Eye (tissue), 1 donor: ENCODE results near the gene C16orf89.

Source experiments
- DNase-seq: peaks from one replicate; pipeline ENCODE4 v3.0.0-alpha.2; 2015

Gene C16orf89

DNA sequence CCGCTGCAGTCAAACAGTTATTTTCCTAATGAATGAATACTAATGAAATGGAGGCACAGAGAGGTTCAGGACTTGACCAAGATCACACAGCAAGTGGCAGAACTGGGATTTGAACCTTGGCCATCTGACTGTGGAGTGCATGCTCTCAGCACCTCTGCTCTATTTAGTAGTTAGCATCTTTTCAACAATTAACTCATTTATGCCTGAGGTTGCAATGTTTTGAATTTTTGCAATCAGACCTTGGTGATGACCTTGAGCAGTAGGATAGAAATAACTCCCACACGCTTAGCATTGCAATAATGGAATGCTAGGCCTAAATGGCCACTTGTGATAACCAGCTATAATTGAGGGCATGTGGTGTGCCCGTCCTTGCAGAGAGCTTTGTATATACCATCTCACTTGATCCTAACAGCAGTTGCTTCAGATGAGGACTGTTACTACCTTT lies 63.0 kb downstream of the C16orf89 start:
- DNase-seq: no peak

DNA sequence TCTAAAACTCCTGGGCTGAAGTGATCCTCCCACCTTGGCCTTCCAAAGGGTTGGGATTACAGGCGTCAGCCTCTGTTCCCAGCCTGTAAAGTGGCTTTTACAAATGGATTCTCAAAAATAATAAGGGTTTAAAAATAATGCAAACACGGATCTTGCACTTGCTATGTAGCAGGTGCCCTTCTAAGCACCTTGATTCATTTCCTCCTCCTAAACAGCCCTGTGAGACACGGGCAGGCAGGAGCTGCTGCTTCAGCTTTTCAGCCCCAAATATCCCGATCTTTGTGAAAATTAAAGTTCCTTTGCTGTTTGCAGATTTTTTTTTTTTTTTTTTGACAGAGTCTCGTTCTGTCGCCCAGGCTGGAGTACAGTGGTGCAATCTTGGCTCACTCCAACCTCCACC lies 63.8 kb downstream of the C16orf89 start:
- DNase-seq: no peak

DNA sequence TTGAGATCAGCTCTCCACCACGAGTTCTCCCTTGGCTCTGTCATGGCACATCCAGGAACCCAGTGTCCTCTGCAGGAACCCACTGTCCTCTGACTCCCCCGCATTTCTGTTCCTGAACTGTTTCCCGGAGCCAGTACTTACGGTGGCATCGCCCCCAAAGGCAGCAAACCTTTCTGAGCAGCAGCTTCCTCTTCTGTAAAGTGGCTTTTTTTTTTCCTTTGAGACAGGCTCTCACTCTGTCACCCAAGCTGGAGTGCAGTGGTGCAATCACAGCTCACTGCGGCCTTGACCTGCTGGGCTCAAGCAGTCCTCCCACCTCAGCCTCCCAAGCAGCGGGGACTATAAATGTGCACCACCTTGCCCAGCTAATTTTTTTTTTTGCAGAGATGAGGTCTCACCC lies 64.2 kb downstream of the C16orf89 start:
- DNase-seq: no peak

DNA sequence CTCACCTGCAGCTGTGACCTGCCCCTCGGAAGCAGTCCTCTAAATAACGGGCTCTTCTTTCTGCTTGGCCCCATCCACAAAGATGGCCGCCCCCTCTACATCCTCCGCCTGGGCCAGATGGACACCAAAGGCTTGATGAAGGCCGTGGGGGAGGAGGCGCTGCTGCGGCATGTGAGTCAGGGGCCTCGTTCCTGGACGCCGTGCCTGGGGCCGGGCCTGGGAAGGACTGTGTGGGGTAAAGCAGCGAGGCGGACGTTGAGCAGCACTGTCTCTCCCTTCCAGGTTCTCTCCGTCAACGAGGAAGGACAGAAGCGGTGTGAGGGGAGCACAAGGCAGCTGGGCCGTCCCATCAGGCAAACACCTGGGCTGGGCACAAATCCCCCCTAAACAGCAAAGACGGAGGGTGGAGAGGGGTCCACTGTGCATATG lies 65.2 kb downstream of the C16orf89 start:
- DNase-seq: no peak

DNA sequence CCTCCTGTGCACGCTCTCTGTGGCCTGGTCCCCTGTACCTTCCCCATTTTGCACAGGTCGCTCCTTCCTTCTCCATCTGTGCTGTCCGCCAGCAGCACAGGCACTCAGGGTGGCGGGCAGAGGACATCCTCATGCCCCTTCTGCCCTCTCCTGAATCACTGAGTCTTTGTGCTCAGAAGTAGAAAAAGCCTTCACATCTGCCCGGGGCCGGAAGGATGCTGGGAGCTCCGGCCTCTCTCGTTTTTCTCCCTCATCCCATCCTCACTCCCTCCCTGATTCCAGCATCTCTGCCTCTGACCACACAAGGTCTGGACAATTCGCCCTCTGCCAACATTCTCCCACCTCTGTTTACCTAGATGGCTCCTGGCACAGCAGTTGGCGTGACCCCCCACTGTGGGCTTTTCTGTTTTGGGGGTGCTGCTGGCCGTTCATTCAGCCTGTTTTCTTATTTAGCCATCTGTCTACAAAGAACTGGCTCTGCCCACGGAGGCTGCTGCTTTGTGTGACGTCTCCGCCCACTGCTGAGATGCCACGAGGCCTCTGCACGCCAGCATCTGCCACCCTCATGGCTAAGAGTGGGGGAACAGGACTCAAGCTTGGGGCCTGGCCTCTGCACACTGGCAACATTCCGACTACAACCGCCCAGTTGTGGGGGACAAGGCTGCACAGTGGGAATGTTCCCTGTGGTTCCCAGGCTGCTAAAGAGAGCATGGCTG lies 70.9 kb downstream of the C16orf89 start:
- DNase-seq: no peak
